GM12892 (cell line): ENCODE results near the gene CSTPP1.

ENCODE experiments used
- DNase-seq: peaks from one replicate; pipeline ENCODE4 v3.0.0; 2011; ENCODE audit not compliant: insufficient read length
- FAIRE-seq: peaks from 2 replicates; lab custom pipeline; 2011; peaks lifted over from hg19 to GRCh38; lab: Jason Lieb, UNC
- POLR2A ChIP-seq: IDR thresholded peaks from 2 replicates; pipeline ENCODE4 v1.6.1; 2011; ENCODE audit warnings: low read depth, low read length, control low read depth
- POLR2AphosphoS5 ChIP-seq: IDR thresholded peaks from 2 replicates; pipeline ENCODE4 v1.6.1; 2011; ENCODE audit warnings: low read depth, low read length, control low read depth
- TAF1 ChIP-seq: IDR thresholded peaks from 2 replicates; pipeline ENCODE4 v1.6.1; 2011; ENCODE audit warnings: low read depth, mild to moderate bottlenecking, control low read depth, low read length, borderline replicate concordance

The CSTPP1 gene

DNA sequence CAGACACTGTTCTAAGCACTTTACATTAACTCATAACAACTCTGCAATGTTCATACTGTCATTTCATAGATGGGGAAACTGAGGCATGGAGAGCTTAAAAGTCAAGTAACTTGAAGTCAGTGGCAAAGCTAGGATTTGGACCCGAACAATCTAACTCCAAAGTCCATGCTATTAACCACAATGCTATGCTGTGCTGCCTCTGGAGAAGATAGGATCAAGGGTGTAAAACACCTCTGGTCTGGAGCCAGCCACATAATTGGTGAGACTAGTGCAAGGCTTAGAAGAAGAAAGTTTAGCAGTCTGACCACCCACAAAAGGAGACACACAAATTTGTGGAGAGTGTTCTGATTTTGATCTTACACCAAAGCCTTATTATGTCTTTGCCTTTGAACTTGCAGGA lies 196.4 kb downstream of the CSTPP1 start:
- FAIRE-seq (no peak), DNase-seq (no peak)
- no peak for TF ChIP-seq POLR2A
- no peak for TF ChIP-seq TAF1
- no peak for TF ChIP-seq POLR2AphosphoS5

DNA sequence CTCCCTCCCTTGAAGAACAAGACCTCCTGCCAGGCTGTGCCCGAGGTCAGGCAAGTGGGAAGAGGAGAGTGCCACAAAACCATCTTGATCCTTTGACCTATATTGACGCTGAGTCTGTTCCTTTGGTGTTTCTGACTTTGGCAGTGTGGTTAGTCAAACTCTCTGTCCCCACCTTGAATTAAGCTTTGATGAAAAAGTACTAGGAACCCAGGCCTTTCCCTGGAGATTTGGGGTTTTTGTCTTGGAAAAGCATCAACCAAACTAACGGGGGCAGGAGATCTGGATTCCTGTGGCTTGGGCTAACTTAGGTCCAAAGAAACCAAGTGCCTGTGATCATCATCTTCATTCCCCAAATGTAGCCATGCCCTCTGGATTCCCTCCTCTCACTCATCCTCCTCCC lies 199.8 kb downstream of the CSTPP1 start:
- no peak for DNase-seq
- TF ChIP-seq POLR2AphosphoS5: no peak
- FAIRE-seq: no peak

DNA sequence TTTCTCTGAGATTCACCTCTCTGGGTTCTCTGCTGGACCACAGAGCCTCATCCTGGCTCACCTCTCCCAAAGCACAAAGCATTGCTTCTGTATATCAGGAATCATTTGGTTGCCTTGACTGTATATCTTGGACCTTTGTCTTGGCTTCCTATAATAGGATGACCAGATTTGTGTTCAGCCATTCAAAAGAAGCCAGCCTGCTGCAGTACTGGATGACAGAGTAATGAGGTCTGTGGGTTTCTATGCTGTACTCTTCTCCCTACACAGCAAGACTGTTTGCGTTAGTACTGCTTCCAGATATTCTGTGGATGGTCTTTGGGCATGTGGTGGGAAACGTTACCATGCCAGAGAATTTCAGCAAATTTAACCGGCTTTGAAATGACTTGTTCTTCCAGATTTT lies 200.4 kb downstream of the CSTPP1 start:
- DNase-seq (no peak), FAIRE-seq (no peak)
- TF ChIP-seq POLR2A (no peak), POLR2AphosphoS5 (no peak), TAF1 (no peak)

DNA sequence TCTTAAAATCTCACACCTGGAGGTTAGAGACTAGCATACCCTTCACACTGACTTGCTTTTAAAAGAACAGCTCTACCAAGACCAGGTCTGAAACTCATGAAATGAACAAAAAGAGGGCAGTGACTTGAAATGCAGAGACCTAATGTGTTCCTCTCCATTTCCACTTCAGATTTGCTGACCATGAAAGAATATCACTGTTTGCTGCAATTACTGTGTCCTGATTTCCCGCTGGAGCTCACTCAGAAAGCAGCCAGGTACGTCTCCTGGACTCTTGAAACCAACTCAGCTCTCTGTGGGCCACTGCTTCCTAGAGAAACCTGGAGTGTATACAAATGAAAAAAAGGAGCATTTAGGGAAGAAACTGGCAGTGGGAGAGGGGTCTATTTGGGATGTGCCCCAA lies 200.9 kb downstream of the CSTPP1 start:
- no peak for FAIRE-seq

DNA sequence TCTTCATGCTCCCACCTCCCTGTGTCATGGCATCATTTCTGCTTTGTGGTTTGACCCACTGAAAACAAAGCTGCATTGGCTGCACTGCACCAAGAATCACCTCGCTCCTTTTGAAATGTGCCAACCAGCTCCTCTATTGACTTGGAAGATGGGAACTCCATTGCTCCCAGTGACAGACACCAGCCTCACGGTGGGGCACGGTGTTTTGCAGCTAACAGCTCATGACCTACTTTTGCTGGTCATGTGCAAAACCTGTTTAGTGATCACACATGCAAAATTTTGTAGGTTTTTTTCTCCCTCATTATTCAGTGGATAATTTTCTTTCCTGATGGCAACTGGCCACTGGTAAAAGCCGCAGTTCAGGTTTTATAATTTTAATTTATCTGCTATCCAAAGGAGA lies 203.3 kb downstream of the CSTPP1 start:
- DNase-seq (no peak), FAIRE-seq (no peak)
- TF ChIP-seq POLR2AphosphoS5 (no peak), TAF1 (no peak), POLR2A (no peak)

More for the DNA sequence above, 200.9 kb downstream of the CSTPP1 start:
- DNase-seq: no peak
- TF ChIP-seq POLR2AphosphoS5 (no peak), TAF1 (no peak), POLR2A (no peak)

DNA sequence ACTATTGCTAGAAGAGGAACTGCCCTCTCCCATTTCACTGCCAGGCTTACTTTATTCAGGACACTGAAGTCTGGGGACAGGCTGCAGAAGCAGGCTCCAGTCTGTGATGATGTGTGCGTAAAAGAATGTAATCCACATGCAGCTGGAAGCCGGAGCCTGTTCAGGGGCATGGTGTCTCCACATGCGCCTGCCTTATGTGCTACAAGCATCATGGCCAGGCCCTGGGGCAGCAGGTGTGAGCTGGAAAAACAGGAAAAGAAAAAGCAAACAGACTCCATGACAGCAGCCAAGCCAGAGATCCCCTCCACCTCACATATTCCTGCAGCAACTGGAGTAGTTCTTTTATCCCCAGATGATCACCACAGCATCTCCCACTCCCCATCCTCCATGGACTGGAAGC lies 206.8 kb downstream of the CSTPP1 start:
- no peak for DNase-seq
- FAIRE-seq: no peak
- no peak for TF ChIP-seq POLR2AphosphoS5
- TF ChIP-seq POLR2A: no peak
- no peak for TF ChIP-seq TAF1

DNA sequence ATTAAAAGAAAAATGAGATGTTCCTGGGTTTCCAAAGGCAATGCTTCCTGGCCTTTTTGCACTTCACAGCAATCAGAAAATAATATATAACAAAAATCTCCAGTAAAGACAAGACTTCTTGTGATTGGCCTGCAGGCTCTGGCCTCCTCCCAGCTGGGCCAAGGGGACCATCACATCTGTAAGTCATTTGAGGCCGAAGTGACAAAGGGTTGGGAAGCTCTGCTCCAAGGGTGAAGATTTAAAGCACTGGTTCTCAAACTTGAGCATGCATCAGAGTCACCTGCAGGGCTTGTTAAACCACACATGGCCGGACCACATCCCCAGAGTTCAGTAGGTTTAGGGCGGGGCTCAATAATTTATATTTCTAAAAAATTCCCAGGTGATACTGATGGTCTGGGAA lies 208.0 kb downstream of the CSTPP1 start:
- no peak for TF ChIP-seq POLR2AphosphoS5
- TF ChIP-seq POLR2A: no peak
- no peak for FAIRE-seq
- DNase-seq: no peak

DNA sequence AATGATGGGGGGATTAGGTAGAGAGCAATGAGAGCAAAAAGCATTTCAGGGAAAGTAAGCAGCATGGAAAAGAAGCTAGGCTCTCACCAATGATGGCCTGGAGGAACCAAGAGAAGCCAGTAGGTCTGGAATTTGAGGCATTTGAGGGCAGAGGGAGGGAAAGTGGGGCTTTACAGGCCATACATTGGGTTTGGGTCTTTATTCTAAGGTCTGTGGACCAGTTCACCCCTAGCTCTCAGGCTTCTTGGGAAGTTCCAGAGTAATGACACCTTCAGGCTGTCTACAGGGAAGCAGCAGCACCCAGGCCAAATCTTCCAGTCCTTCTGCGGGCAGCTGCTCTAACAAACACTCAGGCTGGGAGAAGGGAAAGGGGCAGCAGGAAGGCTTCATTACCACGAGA lies 210.7 kb downstream of the CSTPP1 start:
- TF ChIP-seq TAF1 (no peak), POLR2AphosphoS5 (no peak), POLR2A (no peak)
- FAIRE-seq (no peak), DNase-seq (no peak)

DNA sequence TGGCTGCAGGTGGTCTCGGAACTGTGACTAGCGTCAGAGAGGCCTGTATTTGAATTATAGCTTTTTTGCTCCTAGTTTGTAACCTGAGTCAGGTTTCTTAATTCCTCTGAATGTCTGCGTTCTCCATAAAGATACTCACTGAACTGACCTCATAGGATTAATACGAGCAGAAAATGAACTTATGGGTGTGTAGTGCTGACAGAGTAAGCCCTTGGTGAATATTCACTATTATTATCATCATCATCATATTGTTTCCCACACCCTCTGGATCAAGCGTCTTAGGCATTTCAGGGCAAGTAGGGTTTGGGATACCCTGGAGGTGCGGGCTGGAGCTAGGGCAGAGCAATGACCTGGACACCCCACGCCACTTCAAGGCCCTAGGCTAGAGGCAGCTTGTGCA lies 211.1 kb downstream of the CSTPP1 start:
- TF ChIP-seq TAF1: no peak
- no peak for TF ChIP-seq POLR2A
- no peak for TF ChIP-seq POLR2AphosphoS5
- FAIRE-seq (no peak), DNase-seq (no peak)

DNA sequence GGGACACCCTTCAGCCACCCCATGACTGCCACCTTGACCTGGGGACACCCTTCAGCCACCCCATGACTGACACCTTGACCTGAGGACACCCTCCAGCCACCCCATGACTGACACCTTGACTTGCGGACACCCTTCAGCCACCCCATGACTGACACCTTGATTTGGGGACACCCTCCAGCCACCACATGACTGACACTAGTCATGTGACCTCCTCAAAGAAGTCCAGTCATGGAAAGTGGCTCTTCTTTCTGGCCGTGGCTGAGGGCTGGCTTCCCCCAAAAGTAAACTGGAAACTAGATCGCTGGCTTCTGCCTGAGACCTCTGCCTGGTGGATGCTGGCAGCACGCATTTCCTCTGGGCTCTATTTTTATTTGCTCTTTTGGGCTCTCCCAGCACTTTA lies 211.7 kb downstream of the CSTPP1 start:
- TF ChIP-seq TAF1 (no peak), POLR2A (no peak), POLR2AphosphoS5 (no peak)
- FAIRE-seq: no peak
- DNase-seq: no peak

DNA sequence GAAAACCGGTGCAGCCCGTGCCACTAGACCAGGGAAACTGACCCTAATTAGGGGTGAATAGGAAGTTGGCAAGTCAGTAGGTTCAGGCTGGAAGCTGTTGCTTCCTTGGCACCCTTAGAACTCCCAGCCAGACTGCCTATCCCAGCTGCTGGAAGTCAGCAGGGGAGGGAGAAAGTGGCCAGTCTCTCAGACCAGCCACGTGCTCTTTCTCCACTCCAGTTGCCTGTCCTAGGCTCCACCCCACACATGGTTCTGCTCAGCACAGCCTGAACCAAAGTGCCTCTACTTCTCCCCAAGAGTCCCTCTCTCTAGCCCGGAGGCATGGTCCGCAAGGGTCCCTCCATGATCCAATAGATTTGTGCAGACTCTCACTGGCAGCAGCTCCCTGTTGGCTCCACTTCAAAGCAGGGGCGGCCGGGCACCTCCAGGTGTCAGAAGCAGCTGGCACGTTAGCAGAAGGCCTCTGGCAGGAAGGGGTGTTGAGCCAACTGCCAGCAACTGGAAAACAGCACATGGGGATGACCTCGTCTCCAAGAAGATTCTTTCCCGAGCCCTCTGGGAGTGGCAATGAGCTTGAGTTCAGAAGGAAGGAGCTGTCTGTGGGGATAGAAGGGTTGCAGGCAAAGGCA lies 212.5 kb downstream of the CSTPP1 start:
- TF ChIP-seq POLR2A (no peak), POLR2AphosphoS5 (no peak), TAF1 (no peak)
- DNase-seq (no peak), FAIRE-seq (no peak)

DNA sequence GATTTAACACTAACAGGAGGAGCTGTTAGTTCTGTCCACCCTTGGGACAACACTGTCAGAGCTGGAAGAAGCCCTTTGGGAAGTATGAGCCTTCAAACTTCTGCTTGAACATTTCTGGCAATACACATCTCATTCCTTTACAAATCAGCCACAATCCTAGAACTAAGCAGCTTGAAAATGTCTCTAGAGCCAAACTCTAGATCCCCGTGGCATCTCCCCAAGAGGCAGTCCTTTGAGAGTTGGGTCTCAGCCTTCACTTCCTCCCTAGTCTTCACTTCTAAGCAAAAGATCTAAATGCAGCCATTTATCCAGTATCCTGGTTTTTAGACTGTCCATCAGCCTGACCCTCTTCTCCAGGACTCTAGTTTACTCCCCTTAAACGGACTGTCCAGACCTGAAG lies 213.2 kb downstream of the CSTPP1 start:
- TF ChIP-seq POLR2A: no peak
- TF ChIP-seq POLR2AphosphoS5: no peak
- no peak for TF ChIP-seq TAF1
- no peak for DNase-seq
- no peak for FAIRE-seq
